ENCODE measurements around the gene CARD10.

- TF ChIP-seq, protein P1, sequence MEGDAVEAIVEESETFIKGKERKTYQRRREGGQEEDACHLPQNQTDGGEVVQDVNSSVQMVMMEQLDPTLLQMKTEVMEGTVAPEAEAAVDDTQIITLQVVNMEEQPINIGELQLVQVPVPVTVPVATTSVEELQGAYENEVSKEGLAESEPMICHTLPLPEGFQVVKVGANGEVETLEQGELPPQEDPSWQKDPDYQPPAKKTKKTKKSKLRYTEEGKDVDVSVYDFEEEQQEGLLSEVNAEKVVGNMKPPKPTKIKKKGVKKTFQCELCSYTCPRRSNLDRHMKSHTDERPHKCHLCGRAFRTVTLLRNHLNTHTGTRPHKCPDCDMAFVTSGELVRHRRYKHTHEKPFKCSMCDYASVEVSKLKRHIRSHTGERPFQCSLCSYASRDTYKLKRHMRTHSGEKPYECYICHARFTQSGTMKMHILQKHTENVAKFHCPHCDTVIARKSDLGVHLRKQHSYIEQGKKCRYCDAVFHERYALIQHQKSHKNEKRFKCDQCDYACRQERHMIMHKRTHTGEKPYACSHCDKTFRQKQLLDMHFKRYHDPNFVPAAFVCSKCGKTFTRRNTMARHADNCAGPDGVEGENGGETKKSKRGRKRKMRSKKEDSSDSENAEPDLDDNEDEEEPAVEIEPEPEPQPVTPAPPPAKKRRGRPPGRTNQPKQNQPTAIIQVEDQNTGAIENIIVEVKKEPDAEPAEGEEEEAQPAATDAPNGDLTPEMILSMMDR (IDR thresholded peaks at IDR 0.05) = no peak
- no peak for TF ChIP-seq POLR2A (IDR thresholded peaks at IDR 0.05)
Observed at GRCh38 chr22:37492428-37493344, 26.5 kb downstream of the CARD10 start.
